ENCODE data around the gene METRN. TPM values are rescaled to one million over a fixed set of nuclear protein-coding genes. Genes with fewer than 3 reads are reported as not detected.

Gene METRN
- total RNA-seq, 4 donors from 2014 or later: 10.0 to 30.9 (median 15.8) TPM

DNA sequence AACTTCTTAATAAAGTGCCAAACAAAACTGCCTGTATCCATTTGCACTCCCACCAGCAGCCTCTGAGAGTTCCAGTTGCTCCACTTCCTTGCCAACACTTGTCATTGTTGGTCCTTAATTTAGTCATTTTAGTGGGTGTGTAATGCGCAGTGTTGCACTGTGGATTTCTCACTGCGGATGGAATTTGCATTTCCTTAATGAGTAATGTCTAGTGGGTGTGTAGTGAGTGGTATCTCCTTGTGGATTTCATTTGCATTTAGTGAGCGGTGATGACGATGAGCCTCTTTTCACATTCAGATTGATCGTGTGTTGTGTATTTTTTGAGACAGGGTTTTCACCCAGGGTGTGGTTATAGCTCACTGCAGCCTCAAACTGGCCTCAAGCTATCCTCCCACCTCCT lies 41.5 kb downstream of the METRN start:
- Histone ChIP-seq H3K9me3 (no peaks in the 10 kb centered on the region), H3K27ac (no peak overlapping the region), H3K4me3 (no peak overlapping the region), H3K4me1 (peaks cover 16% of the 10 kb centered on the region), H3K27me3 (peaks cover 25% of the 10 kb centered on the region), H3K36me3 (no peaks in the 10 kb centered on the region)
- WGBS: 88% methylated on average over 5 of the region's 5 CpGs
- TF ChIP-seq POLR2AphosphoS5 (IDR thresholded peaks at IDR 0.05) (no peak), EP300 (IDR thresholded peaks at IDR 0.05) (no peak), POLR2A (IDR thresholded peaks at IDR 0.05) (no peak), CTCF (IDR thresholded peaks at IDR 0.05) (no peak)
- DNase-seq (ENCODE audit: low spot score in 2 of 2): no peak

- Histone ChIP-seq H3K4me1 (peaks cover 9% of the 10 kb centered on the region), H3K27ac (no peak overlapping the region), H3K9me3 (no peaks in the 10 kb centered on the region), H3K4me3 (no peak overlapping the region), H3K36me3 (no peaks in the 10 kb centered on the region), H3K27me3 (peaks cover 23% of the 10 kb centered on the region)
- TF ChIP-seq POLR2AphosphoS5 (IDR thresholded peaks at IDR 0.05) (no peak), CTCF (IDR thresholded peaks at IDR 0.05) (no peak), EP300 (IDR thresholded peaks at IDR 0.05) (no peak), POLR2A (IDR thresholded peaks at IDR 0.05) (no peak)
- 77% methylated on average over 32 of the region's 34 CpGs for WGBS
- no peak for DNase-seq (ENCODE audit: low spot score in 2 of 2)
These were observed 44.4 kb downstream of the METRN start for GRCh38 chr16:759110-759910.

GRCh38 chr16:760065-760464 lies 45.1 kb downstream of the METRN start:
- Histone ChIP-seq H3K9me3 (no peaks in the 10 kb centered on the region), H3K4me1 (peaks cover 9% of the 10 kb centered on the region), H3K27ac (no peak overlapping the region), H3K4me3 (no peak overlapping the region), H3K36me3 (no peaks in the 10 kb centered on the region), H3K27me3 (peaks cover 31% of the 10 kb centered on the region)
- TF ChIP-seq POLR2AphosphoS5 (IDR thresholded peaks at IDR 0.05) (no peak), EP300 (IDR thresholded peaks at IDR 0.05) (no peak), CTCF (IDR thresholded peaks at IDR 0.05) (no peak), POLR2A (IDR thresholded peaks at IDR 0.05) (no peak)
- no peak for DNase-seq (ENCODE audit: low spot score in 2 of 2)
- 63% methylated on average over 5 of the region's 15 CpGs for WGBS

GRCh38 chr16:760545-761343 lies 45.8 kb downstream of the METRN start, which contains the start of gene MSLN:
TSS of gene MSLN (plus strand) at chr16:760734. CDS start at chr16:762681, 1,947 bp downstream.
- H3K9me3 ChIP-seq: no peaks in the 10 kb centered on the region
- no peak within 1 kb of the TSS for H3K4me3 ChIP-seq
- H3K36me3 ChIP-seq: no peaks in the 10 kb centered on the region
- no peak for TF ChIP-seq POLR2AphosphoS5 (IDR thresholded peaks at IDR 0.05)
- TF ChIP-seq POLR2A (IDR thresholded peaks at IDR 0.05): no peak
- TF ChIP-seq CTCF (IDR thresholded peaks at IDR 0.05): no peak
- no peak for TF ChIP-seq EP300 (IDR thresholded peaks at IDR 0.05)
- H3K4me1 ChIP-seq: peaks cover 9% of the 10 kb centered on the region
- H3K27ac ChIP-seq: no peak within 1 kb of the TSS
- no CpG with 5 or more reads among the region's 37 CpGs for WGBS
- peaks cover 38% of the 10 kb centered on the region for H3K27me3 ChIP-seq
- no peak for DNase-seq (ENCODE audit: low spot score in 2 of 2)
